HTERT RPE-1 (cell line): ENCODE data around the gene ZNF516.

ENCODE experiments used
- in situ Hi-C: fragments of 300-500 bp; cut with MboI; formaldehyde crosslinking; loops from 4 replicates; pipeline ENCODE4 v1.14.3; 2020; ENCODE audit warnings: low sequenced_read_pairs

Gene ZNF516

DNA sequence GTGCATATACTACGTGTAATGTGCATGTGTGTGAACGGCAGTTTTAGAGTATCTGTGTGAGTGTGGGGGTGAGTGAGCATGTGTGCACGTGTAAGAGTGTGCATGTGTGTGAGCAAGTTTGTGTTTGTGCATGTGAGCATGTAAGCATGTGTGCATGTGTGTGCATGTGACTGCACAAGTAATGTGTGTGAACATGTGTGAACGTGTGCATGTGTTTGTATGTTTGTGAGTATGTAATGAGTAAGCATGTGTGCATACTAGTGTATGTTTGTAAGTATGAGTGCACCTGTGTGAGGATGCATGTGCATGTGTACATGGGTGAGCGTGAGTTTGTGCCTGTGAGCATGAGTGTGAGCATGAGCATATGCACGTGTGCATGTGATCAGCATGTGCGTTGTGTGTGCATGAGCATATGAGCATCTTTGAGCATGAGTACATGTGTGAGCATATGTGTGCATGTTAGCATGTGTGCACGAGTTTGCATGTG lies 90.7 kb downstream of the ZNF516 start:
- in situ Hi-C loops = no loop called here

DNA sequence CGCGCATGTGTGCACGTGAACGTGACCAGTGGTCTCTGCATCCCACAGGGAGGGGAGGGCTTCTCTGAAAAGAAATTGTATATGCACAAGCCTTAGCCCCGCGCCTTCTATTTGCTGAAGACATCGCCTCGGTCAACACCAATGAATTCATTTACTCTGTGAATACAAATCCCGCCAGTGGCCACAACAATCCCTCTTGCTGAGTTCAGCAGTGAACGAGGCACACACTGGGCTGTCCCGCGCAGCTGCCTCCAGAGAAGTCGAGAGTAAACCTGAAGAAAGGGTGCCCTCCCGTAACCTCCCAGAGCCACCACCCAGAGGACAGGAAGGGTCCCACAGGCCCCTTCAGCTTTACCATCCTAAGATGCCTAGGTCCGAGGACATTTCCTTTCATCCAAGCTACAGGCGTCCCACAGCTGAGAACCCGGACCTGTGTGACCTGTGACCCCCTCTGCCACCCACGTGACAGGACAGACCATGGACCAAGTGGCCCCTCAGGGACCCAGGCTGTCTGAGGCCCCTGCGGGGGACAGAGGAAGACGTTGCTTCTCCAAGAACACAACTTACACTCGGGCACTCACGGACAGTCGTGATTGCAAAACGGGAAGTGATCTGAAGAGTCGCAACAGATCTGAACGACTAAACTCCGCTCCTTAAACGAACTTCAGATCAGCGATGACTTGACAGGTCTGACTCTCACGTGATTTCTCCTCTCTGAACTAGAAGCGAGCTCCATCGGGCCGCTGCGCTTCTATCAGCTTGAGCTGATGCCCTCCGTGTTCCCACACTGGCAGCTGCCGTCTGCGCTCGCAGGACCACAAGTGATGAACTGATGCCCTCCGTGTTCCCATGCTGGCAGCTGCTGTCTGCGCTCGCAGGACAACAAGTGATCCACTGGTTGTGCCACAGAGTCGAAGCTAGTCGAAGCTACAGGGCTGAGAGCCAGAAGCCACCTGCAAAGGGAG lies 92.7 kb downstream of the ZNF516 start:
- in situ Hi-C loops = no loop called here

DNA sequence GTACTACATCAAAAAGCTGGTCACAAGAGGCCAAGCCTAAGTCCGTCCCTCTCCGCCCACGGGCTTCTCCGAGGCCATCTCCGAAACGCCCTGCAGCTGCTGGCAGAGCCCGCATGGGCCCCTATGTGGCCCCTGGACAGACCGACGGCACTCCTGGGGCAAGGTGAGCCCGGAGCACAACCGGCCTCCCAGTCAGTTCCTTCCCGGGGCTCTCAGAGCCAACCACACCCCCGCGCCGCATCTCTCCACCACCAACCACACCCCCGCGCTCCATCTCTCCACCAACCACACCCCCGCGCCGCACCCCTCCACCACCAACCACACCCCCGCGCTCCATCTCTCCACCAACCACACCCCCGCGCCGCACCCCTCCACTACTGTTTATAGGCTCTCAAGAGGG lies 93.5 kb downstream of the ZNF516 start:
- in situ Hi-C loops = no loop called here

DNA sequence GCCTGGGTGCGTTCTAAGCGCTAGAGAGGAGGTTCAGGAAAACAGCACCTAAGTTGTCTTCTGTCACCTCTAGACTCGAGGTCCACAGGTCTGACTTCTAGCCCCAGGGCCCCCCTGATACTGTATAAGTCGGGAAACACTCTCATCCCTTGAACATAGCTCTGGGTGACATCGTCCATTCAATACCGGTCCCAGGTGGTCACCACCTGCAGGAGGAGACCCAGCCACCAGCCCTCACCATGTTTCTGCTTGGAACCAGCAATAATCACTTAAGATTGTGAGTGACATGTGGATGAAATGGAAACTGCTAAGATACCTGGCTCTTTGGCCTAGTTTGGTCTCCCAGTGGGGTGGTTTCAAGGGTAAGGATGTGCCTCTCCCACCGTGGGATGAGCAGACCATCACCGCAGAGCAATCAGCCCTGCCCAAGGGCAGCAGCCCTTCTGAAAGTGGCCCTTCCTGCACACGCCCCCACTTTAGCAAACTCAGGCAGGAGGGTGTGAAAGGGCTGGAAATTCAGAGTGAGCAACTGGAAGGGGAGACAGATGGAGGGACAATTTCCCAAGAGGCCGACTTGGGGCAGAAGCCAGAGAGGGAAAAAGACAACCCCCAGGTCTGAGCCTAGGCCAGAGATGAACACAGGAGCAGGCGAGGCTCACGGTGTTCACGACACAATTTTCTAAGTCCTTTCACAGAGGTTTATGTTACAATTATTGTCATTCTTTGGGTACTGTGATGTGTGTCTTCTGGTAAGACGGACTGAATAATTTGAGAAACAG lies 95.2 kb downstream of the ZNF516 start:
- in situ Hi-C loops = no loop called here

DNA sequence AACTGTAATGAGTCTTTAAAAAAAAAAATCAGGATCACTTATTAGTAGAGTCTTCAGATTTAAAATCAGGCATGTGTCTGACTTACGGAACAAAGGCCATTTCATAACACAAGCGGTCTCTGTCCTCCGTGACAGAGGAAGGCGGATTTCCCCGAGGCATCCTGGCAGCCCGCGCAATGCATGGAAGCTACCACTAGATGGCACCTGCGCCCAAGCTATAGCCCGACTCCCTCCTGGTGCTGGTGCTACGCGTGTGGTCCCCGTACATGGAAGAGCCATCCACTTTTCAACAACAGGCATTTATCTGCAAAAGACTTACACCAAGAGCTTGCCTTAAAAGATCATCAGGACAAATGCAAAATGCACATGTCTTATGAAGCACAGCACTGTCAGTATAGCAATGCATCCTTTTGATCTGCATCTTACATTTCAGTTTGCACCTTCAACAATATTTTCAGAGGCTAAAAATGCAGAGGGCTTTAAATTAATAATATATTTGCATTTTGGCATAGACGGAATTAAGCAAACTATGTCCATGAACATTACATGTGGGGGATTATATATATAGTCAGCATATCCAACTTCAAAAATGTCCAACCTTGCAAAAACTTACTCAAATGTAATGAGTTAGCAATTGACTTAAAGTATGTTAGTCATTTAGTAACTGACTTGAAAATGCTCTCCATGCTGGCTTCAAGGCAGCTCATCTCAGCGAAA lies 96.0 kb downstream of the ZNF516 start:
- in situ Hi-C loops = no loop called here

DNA sequence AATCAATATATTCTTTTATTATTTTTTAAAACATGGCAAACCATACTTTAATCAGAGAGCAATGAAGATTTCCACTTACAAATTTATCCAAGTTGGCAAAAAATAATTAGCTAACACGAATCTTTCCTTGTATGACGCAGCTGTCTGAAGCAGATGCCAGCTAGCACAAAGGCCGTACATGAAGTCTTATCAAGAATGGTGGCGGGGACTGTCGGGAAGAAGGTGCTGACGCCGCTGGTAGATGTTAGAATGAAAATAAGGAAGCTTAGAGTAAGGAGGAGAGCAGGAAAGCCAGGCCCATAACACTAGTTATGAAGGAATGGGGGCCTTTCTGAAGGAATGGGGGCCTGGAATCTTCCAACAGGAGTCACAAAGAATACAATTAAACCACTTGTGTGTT lies 96.7 kb downstream of the ZNF516 start:
- in situ Hi-C loops = no loop called here

DNA sequence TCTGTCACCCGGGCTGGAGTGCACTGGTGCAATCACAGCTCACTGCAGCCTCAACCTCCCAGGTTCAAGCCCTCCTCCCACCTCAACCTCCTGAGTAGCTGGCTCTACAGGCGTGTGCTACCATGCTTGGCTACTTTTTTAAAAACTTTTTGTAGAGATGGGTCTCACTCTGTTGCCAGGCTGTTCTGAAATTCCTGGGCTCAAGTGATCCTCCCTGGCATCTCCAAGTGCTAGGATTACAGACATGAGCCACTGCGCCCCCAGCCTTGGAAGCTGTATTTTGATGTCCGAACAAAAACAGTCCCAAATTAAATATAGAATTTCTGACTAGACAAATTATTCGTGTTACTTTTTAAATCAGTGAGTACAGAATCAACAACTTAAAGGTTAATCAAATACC lies 97.4 kb downstream of the ZNF516 start:
- in situ Hi-C loops = no loop called here

DNA sequence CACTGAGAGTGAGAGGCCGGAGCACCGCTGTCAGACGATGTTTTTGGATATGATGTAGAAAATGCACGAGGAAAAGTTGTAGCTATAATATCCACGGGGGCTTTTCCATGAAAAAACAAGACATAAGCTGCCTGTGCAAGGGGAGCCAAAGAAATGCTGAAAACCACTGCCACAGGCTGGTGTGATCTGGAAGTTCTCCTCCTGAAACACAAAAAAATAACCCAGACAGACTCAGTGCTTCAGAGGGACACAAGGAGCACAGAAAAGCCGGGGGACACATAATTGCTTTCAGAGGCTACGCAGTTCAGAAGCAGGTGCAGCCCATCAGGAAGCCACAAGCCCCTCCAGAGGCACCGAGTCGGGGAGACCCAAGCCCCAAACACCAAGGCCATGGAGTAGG lies 98.2 kb downstream of the ZNF516 start:
- in situ Hi-C loops = no loop called here

DNA sequence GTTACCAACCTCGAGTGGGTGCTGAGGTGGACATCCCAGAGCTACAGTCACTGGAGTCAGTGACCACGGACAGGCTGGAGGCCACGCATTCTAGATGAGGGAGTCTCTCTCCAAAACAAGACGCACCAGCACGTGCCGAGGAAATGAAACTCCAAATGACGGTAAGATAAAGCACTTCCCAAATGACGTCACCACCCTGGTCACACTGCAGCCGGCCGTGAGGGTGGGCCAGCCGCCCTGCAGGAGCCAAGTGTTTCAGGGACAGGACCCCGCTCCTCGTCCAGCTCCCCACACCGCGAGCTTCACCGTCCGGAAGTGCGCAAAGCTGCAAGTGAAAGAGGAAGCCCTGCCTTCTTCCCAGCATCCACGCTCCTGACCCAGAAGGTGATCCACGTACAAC lies 99.4 kb downstream of the ZNF516 start:
- in situ Hi-C loops = no loop called here

DNA sequence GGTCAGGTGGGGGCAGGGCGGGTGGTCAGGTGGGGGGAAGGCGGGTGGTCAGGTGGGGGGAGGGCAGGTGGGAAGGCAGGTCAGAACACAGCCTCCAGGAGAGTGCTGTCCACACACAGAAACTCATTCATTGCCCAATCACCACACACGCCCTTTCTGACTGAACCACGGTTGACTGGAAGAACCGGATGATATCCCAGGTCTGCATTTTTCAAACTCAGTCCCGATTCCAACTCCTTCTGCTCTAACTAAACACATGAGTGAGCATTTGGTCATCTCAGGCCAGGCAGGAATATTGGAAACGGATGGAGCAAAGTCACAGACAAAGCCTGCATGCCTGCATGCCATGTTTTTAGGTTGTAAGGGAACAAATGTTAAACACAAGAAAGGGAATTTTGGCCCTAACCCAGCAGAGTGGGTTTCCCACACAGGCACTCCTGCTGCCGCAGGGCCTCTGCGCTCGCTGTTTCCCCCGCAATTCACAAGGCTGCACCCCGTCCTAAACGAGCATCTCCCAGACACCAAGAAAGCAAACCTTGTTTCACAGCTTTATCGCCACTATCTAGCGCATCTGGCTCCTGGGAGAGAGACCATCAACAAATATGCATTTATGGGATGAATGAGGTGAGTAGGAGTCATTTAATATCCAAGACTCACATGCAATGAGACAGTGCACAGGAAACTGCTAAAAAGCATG lies 100.1 kb downstream of the ZNF516 start:
- in situ Hi-C loops = no loop called here

DNA sequence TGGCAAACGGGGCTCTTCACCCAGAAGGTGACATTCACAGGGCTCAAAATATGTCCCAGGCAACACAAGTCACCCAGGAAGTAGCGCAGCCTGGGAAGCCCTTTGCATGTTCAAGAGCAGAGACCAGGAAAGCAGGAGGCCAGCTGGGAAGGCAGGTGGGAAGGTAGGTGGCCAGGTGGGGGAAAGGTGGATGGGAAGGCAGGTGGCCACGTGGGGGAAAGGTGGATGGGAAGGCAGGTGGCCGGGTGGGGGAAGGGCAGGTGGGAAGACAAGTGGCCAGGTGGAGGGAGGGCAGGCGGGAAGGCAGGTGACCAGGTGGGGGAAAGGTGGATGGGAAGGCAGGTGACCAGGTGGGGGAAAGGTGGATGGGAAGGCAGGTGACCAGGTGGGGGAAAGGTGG lies 102.7 kb downstream of the ZNF516 start:
- in situ Hi-C loops = no loop called here

DNA sequence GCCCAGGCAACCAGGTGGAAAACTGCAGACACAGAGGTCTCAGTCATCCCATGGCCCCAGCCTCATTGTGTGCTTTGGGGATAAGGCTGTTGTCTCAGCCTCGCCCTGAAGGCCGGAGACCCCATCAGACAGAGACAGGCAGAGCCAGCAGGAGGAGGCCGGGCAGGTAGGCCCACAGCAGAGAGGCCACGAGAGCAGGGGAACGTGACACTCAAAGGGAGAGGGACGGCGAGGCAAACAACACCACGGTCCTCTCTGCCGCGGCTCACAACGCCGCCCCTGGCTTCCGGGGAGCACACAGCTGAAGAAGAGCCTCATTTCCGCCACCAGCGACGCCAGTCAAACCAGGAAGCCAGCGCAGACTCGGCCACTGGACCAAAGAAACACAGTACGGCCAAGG lies 103.3 kb downstream of the ZNF516 start:
- in situ Hi-C loops = no loop called here

DNA sequence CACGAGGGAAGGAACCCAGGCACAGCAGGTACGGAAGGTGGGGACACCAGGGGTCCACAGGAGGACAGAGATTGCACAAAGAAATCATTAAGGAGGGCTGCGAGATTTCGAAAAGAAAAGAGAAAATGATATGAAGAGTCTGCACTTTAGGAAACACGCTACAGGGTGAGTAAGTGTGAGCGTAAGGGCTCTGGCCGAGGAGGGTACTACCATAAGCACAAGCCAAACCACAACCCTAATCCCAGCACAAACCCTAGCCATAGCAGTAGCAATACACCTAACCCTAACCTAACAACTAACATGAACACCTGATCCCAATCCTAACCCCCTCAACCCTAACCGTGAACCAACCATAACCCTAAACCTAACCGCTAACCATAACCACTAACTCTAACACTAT lies 104.0 kb downstream of the ZNF516 start:
- in situ Hi-C loops = no loop called here

DNA sequence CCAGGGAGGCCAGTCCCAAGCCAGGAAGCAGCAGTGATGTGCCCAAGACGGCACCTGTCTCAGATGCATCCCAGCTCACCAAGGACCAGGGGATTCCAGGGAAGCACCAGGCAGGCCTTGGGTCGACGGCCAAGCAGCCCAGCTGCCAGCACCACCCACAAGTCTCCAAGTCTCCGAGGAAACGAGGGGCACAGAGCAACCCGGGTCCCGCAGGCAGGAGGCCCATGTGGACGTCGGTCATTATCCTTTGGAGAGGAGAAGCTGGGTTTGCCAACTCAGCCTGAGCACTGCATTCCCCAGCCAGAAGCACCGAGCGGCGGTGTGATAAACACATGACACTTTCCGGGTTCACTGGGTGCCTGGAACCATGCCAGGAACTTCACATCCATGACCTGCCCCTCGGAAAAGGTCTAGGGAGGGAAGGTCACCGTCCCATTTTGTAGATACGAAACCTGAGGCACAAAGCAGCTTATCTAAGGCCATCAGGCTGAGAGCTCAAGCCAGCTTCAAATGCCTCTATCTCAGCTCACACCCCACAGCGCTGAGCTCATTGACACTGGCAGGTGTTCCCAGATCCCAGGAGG lies 104.5 kb downstream of the ZNF516 start:
- in situ Hi-C loops = no loop called here

DNA sequence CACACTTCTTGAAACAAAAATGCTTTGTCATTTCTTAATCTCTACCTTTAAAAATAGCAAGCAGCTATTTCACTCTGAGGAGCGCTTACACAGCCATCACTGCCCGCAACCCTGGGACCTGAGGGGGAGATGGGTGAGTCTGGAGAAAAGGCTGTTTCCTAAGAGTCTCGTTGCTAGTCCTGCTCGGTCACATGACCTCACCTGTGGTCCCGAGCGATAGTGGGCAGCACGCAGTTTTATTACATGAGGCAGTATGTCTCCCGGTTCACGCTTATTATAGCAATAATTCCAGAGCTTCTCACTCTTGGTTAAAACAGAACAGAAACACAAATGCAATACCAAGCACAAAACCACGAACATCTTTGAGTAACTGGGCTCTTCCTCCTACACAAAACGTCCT lies 105.3 kb downstream of the ZNF516 start:
- in situ Hi-C loops = no loop called here

DNA sequence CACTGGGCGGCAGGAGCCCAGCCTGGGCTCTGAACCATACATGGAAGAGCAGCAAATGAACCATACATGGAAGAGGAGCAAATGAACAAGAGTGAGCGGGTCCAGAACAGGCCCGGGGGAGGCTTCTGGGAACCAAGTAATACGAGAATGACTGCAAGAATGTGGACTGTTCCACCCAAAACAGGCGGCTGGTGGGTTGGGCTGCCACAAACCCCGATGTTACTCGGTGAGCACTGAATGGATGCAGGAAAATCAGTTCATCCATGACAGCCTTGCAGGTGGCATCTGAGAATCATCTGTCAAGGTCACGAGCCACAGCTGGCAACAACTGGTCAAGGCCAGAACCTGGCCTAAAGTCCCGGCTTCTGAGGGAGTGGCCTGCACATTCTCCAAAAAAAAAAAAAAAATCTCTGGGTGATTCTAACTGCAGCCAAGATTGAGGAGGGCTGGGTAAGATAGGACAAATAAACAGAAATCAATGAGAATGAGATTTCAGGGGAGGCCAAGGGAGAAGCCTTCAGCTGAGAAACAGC lies 106.1 kb downstream of the ZNF516 start:
- in situ Hi-C loops = no loop called here

DNA sequence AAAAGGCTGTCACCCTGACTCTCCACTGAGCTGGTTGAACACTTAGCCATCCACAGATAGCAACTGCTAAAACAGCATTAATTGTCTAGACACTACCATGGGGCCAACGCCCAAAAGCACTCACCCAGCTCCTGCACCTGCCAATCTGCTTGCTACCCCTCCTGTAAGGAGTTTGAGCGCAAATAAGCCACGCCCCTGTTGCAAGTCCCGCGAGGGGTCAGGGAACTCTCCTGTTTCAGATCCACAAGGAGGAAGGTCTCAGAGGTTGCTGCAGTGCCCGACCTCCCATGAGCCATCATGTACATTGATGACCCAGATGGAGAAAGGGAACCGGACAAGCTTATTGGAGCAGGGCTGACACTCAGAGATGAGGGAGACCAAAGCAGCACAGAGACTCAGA lies 106.8 kb downstream of the ZNF516 start:
- in situ Hi-C loops = no loop called here

DNA sequence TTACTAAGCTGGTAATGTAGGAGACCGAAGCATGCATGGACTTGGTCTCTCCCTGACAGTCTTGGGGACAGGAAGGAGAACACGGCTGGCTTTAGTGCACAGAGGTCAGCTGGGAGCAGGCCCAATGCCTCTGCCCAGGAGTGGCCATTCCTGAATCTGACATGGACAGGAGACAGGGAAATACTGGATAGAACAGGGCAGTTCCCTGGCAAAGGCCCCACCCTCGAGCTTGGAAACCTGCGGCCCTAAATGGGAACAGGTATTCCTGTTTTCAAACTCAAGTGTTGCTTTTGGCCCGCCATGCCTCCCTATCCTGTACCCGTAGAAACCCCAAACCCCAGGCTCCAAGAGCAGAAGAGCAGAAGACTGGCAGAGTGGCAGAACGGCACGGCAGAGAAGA lies 107.4 kb downstream of the ZNF516 start:
- in situ Hi-C loops = no loop called here

DNA sequence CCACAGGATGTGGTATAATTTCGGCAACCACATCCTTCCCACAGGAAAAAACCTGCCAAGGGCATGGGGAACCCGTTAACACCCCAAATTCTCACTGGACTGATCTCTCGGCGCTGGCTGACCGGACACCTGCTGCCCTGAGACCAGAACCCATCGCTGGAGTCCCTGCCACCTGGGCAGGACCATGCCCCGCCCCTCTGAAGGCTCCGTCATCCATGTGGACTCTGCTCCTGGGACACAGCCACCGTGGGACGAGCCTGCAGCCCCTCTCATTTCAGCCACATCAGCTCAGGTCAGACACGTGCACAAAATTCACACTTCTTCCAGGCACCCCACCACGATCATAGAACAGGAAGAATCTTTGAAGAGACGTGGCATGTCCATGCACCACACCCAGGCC lies 108.2 kb downstream of the ZNF516 start:
- in situ Hi-C loops = no loop called here

DNA sequence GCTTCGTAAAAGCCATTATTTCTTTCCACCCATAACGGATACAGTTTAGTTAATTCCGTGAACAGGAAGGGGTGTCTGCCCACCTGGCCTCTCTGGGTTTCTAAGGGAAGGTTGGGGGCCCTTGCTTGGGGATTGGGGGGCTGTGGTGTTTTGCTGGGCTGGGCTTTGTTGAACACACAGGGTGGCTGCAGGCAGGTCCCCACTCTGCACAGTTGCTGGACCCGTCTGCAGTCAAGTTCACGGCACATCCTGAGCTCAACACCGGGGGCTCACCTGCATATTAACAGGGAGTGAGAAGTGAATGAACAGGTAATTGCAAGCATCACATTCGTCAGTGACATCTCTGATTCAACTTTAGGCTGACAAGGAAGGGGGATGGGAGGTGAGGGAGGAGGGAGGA lies 109.0 kb downstream of the ZNF516 start:
- in situ Hi-C loops = no loop called here
